ENCODE measurements around the gene MOBP. TPM values are rescaled to one million over a fixed set of nuclear protein-coding genes. Genes with fewer than 3 reads are reported as not detected.

MOBP gene
- total and polyA plus RNA-seq, 4 donors, result not detected

DNA sequence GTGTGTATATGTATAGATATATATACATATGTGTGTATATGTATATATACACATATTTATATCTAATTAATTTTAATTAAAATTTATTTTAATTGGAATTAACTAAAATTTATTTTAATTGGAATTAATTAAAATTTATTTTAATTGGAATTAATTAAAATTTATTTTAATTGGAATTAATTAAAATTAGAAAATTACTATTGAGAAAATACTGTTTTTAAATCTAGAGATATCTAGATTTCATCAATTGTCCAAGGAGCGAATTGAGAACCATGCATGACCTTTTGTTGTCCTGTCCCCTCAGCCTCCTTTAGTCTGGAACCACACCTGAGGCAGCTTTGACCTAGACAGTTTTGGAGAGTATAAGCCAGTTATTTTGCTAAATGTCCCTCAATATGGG, 1.8 kb downstream of the MOBP start:
- H3K27ac ChIP-seq (ENCODE audit: low read depth in 1 of 2, low read length in 2 of 2), result no peak overlapping the region
- WGBS, result 86% methylated on average over 1 of the region's 1 CpG
- no peaks in the 10 kb centered on the region for H3K9me3 ChIP-seq (ENCODE audit: control insufficient read depth in 4 of 4, low read length in 3 of 4)
- TF ChIP-seq, protein P1, sequence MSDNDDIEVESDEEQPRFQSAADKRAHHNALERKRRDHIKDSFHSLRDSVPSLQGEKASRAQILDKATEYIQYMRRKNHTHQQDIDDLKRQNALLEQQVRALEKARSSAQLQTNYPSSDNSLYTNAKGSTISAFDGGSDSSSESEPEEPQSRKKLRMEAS (IDR thresholded peaks at IDR 0.05), result no peak
- TF ChIP-seq TAF1 (conservative IDR thresholded peaks at IDR 0.05), result no peak
- TF ChIP-seq FOXA2 (IDR thresholded peaks at IDR 0.05), result no peak
- TF ChIP-seq, protein P2, sequence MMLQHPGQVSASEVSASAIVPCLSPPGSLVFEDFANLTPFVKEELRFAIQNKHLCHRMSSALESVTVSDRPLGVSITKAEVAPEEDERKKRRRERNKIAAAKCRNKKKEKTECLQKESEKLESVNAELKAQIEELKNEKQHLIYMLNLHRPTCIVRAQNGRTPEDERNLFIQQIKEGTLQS (IDR thresholded peaks at IDR 0.05), result no peak
- TF ChIP-seq SP1 (IDR thresholded peaks at IDR 0.05), result no peak
- TF ChIP-seq NR2F2 (IDR thresholded peaks at IDR 0.05), result no peak
- TF ChIP-seq RAD21 (IDR thresholded peaks at IDR 0.05), result no peak
- TF ChIP-seq GABPA (IDR thresholded peaks at IDR 0.05 in 1 of 2, conservative IDR thresholded peaks at IDR 0.05 in 1 of 2), result no peak
- TF ChIP-seq, protein P3, sequence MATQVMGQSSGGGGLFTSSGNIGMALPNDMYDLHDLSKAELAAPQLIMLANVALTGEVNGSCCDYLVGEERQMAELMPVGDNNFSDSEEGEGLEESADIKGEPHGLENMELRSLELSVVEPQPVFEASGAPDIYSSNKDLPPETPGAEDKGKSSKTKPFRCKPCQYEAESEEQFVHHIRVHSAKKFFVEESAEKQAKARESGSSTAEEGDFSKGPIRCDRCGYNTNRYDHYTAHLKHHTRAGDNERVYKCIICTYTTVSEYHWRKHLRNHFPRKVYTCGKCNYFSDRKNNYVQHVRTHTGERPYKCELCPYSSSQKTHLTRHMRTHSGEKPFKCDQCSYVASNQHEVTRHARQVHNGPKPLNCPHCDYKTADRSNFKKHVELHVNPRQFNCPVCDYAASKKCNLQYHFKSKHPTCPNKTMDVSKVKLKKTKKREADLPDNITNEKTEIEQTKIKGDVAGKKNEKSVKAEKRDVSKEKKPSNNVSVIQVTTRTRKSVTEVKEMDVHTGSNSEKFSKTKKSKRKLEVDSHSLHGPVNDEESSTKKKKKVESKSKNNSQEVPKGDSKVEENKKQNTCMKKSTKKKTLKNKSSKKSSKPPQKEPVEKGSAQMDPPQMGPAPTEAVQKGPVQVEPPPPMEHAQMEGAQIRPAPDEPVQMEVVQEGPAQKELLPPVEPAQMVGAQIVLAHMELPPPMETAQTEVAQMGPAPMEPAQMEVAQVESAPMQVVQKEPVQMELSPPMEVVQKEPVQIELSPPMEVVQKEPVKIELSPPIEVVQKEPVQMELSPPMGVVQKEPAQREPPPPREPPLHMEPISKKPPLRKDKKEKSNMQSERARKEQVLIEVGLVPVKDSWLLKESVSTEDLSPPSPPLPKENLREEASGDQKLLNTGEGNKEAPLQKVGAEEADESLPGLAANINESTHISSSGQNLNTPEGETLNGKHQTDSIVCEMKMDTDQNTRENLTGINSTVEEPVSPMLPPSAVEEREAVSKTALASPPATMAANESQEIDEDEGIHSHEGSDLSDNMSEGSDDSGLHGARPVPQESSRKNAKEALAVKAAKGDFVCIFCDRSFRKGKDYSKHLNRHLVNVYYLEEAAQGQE (IDR thresholded peaks at IDR 0.05), result no peak
- TF ChIP-seq, protein P4, sequence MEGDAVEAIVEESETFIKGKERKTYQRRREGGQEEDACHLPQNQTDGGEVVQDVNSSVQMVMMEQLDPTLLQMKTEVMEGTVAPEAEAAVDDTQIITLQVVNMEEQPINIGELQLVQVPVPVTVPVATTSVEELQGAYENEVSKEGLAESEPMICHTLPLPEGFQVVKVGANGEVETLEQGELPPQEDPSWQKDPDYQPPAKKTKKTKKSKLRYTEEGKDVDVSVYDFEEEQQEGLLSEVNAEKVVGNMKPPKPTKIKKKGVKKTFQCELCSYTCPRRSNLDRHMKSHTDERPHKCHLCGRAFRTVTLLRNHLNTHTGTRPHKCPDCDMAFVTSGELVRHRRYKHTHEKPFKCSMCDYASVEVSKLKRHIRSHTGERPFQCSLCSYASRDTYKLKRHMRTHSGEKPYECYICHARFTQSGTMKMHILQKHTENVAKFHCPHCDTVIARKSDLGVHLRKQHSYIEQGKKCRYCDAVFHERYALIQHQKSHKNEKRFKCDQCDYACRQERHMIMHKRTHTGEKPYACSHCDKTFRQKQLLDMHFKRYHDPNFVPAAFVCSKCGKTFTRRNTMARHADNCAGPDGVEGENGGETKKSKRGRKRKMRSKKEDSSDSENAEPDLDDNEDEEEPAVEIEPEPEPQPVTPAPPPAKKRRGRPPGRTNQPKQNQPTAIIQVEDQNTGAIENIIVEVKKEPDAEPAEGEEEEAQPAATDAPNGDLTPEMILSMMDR (IDR thresholded peaks at IDR 0.05; ENCODE audit: low read depth, low read length, missing input control), result no peak
- no peak for TF ChIP-seq HNF4A (conservative IDR thresholded peaks at IDR 0.05)
- no peak for TF ChIP-seq JUND (IDR thresholded peaks at IDR 0.05)
- no peak overlapping the region for H3K9ac ChIP-seq (ENCODE audit: low read depth in 1 of 2, low read length in 2 of 2)
- no peak for DNase-seq (ENCODE audit: low spot score)
- H3K4me3 ChIP-seq (ENCODE audit: low read depth in 1 of 3, low read length in 3 of 3), result no peak overlapping the region
- H3K27me3 ChIP-seq (ENCODE audit: control insufficient read depth in 4 of 4, insufficient read depth in 4 of 4, low read length in 3 of 4), result peaks cover 0 to 3% (median 2%) of the 10 kb centered on the region in 4 donors
- no peaks in the 10 kb centered on the region for H3K4me1 ChIP-seq (ENCODE audit: control insufficient read depth in 4 of 4, insufficient read depth in 4 of 4, low read length in 3 of 4)
- H3K36me3 ChIP-seq (ENCODE audit: control insufficient read depth in 4 of 4, insufficient read depth in 3 of 4, low read depth in 1 of 4, low read length in 3 of 4), result no peaks in the 10 kb centered on the region

DNA sequence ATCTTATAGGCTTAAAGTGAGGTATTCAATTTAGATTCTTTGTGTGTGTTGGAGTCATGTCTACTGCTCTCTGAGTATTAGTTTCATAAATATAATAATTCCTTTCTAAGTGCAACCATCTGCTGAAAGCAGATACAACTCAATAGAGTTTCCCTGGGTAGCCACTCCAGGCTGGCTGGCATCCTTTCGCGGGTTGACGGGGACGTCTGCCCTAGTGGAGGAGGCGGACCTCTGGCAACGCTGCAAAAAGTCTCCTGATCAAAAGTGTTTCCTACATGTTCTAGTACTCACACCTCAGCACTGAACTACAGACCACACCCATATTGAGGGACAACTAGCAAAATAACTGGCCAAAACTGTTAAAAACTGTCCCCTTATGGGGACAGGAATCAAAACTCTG, 2.5 kb downstream of the MOBP start:
- Histone ChIP-seq H3K9me3 (ENCODE audit: control insufficient read depth in 4 of 4, low read length in 3 of 4) (no peaks in the 10 kb centered on the region), H3K9ac (ENCODE audit: low read depth in 1 of 2, low read length in 2 of 2) (no peak overlapping the region), H3K36me3 (ENCODE audit: control insufficient read depth in 4 of 4, insufficient read depth in 3 of 4, low read depth in 1 of 4, low read length in 3 of 4) (no peaks in the 10 kb centered on the region), H3K4me3 (ENCODE audit: low read depth in 1 of 3, low read length in 3 of 3) (no peak overlapping the region), H3K27ac (ENCODE audit: low read depth in 1 of 2, low read length in 2 of 2) (no peak overlapping the region), H3K4me1 (ENCODE audit: control insufficient read depth in 4 of 4, insufficient read depth in 4 of 4, low read length in 3 of 4) (no peaks in the 10 kb centered on the region), H3K27me3 (ENCODE audit: control insufficient read depth in 4 of 4, insufficient read depth in 4 of 4, low read length in 3 of 4) (peaks cover 0 to 3% (median 2%) of the 10 kb centered on the region in 4 donors)
- TF ChIP-seq GABPA (IDR thresholded peaks at IDR 0.05 in 1 of 2, conservative IDR thresholded peaks at IDR 0.05 in 1 of 2) (no peak), NR2F2 (IDR thresholded peaks at IDR 0.05) (no peak), YY1 (IDR thresholded peaks at IDR 0.05) (no peak), FOXA2 (IDR thresholded peaks at IDR 0.05) (no peak), HNF4G (IDR thresholded peaks at IDR 0.05) (no peak), JUND (IDR thresholded peaks at IDR 0.05) (no peak)
- TF ChIP-seq, protein P5, sequence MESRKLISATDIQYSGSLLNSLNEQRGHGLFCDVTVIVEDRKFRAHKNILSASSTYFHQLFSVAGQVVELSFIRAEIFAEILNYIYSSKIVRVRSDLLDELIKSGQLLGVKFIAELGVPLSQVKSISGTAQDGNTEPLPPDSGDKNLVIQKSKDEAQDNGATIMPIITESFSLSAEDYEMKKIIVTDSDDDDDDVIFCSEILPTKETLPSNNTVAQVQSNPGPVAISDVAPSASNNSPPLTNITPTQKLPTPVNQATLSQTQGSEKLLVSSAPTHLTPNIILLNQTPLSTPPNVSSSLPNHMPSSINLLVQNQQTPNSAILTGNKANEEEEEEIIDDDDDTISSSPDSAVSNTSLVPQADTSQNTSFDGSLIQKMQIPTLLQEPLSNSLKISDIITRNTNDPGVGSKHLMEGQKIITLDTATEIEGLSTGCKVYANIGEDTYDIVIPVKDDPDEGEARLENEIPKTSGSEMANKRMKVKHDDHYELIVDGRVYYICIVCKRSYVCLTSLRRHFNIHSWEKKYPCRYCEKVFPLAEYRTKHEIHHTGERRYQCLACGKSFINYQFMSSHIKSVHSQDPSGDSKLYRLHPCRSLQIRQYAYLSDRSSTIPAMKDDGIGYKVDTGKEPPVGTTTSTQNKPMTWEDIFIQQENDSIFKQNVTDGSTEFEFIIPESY (IDR thresholded peaks at IDR 0.05), result no peak
- WGBS, result 82% methylated on average over 6 of the region's 6 CpGs
- no peak for DNase-seq (ENCODE audit: low spot score)
